Measurements from ENCODE around the gene NFKBIE.
"Not testable (repeated sequence)": the region's sequence is repeated elsewhere in the genome, so short reads cannot be mapped to it uniquely, and the experiment has no call there.

NFKBIE gene

DNA sequence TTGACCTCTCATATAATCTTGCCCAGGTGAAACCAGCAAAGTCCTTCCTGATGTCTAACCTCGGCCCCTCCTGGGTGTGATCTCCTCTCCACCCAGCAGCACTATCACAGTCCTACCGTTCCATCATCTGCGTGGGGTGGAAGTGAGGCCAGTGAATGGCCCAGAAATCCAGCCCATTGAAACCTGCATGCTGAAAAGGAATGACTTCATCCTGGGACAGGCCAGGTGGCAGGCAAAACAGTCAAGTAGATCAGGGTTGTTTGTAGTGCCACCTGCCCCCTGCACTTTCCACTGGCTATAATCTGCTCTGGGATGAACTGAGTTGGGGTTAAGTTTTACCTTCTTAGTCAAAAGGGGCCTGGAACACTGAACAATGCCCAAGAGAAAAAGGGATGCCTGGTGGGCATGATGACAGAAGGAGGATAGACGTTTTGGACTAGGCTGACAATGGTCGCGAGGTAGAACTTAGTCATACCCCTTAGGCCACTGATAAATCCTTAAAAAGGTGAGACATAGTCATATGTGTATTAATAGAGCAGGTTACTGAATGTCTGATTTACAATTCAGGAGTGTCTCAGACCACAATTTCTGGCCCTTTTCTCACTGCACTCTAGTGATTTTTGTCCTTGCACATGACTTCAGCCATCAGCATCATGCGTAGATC, 26.5 kb downstream of the NFKBIE start:
- no peak for DNase-seq

DNA sequence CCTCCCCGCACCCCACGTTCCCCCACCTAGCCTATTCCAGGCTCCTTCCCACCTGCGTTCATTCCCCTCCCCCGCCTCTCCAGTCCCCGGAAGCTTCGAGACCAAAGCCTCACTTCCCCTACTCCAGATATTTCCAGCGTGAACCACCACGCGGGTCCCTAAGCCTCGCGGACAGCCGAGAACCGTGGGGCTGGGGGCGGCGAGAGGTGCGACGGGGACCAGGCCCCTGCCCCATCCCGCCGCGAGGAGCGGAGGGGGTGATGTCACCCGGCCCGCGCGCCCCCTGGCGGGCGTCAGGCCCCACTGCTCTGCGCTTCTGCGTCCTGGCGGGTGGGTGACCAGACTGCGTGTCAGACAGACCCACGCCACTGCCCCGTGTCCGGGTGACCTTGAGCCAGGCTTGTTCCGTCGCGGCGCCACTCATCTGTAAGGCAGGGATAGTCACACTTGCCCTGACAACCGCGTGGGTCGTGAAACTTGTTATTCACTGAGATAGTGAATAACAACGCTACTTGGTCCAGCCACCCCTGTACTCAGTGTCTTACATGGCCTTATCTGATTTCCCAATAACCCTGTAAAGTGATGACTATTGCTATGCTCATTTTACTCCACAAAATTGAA, 27.4 kb downstream of the NFKBIE start:
- peak; percentile 83 for DNase-seq

DNA sequence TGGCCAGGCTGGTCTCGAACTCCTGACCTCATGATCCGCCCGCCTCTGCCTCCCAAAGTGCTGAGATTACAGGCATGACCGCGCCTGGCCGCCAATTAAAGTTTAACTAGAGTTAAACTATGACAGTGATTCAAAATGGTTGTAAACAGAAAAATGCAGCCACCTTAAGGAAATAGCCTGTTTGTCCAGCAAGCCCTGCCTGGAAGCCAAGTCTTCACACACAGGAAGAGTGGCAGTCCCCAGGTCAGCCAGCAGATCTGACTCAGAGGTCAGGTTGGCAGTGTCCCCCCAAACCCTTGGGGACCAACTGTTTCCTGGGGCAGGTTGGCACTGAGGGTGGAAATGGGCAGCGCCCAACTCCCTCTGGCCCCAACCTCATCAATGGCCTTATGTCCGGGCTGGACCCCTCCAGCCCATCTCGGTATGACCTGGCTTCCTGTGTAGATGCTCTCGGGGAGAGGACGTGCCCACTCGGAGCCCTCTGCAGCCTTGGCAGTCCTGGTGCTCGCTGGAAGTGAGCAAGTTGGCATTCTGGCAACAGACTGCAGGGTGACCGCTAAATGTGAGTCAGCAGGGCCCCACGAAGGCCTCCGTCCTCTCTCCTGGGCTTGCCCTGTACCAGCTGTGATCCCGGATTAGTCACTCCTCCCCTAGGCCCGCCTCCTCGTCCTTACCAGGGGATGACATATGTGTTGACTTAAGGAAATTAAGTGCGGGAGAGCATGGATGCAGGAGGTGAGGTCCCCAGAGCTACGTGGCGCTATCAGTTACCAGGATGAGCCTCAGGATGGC, 28.1 kb downstream of the NFKBIE start:
- DNase-seq = peak; percentile 97

DNA sequence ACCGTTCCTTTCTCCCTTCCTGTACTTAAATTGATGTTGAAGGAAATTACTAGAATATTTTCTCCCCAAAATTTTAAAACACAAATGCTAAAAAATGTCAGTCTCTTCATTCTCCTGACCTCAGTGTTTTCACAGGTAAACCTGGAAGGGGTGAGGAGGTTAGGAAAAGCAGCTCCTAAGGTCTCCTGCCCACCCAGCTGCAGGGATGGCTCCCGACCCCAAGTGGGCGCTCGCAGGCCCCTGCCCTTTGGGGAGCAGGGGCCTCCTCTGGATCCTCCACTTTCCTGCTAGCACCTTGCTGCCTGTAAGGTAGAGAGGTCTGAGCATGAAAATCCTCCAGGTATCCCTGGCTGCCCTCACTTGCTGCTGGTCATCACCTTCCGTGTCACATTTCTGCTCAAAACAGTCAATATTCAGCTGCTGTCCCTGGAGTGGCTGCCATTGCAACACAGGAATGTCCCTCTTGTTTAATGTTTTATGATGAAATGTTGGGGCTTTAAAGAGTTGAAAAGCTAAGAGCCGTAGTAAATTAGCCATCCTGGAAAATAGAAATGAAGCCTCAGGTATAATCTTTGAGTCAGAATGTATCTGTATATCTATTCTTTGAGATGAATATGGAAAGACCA, 29.3 kb downstream of the NFKBIE start:
- DNase-seq = no peak

DNA sequence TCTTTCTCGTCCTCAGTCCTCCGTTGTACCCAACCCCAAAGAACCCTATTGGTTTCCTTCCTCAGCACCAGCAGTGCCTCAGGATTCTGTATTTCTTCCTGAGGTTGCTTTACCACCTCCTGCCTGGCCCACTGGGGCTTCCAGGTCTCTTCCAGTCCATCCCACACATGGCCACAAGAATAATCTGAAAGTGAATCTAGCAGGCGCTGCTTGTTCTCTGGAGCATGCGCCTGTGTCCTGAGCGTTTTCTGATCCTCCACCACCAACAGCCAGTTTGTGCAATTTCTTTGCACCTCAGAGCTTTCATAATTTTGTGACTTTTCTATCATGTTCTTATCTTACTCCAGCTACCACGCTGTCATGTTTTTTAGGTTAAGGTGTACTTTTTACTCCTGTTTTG, 30.1 kb downstream of the NFKBIE start:
- DNase-seq = no peak

DNA sequence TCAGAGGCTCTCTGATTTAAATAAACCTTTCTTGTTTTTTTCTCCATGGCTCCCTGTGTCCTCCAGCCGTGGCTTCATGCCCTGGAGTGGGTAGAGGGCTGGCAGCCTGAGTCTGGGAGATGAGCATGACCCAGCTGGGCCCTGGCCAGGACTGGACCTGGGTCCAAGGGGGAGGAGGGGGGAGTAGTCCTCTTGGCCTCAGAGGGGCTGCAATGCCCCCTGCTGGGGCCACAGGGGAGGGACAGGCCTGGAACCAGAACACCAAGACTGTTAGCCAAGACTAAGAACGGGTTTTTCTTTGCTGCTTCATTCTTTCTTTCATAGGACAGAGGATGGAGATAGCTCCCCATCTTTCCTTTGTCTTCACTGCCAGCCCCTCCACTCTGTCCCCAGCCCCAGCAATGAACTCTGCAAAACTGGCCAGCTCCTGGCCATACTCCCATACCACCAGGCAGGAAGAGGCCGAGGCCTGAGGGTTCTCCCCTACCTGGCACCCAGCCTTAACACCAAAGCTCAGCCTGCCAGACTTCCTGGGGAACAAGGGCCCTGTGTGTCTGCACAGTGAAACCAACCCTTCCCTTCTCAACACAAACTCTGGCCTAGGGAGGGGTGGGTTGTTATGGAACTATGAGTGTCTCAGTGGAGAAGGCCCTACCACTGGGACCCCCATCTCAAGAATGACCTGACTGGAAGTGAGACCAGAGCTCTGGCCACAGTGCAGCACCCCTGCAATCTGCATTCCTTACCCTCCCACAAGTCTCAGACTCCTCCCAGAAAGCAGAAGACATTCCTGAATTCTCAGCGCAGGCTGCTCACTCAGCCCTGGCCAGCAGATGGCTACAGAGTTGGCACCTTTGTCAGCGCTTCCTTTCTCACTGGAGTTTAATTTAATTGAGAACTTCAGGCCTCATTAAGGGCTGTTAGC, 31.0 kb downstream of the NFKBIE start:
- DNase-seq = peak; percentile 46

DNA sequence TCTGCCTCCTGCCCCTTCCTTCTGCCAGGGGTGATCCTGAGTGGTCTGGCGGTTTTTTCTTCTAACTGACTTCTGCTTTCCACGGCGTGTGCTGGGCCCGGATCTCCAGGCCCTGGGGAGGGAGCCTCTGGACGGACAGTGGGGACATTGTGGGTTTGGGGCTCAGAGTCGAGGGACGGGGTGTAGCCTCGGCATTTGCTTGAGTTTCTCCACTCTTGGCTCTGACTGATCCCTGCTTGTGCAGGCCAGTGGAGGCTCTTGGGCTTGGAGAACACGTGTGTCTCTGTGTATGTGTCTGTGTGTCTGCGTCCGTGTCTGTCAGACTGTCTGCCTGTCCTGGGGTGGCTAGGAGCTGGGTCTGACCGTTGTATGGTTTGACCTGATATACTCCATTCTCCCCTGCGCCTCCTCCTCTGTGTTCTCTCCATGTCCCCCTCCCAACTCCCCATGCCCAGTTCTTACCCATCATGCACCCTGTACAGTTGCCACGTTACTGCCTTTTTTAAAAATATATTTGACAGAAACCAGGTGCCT, 31.7 kb downstream of the NFKBIE start:
- DNase-seq = no peak

DNA sequence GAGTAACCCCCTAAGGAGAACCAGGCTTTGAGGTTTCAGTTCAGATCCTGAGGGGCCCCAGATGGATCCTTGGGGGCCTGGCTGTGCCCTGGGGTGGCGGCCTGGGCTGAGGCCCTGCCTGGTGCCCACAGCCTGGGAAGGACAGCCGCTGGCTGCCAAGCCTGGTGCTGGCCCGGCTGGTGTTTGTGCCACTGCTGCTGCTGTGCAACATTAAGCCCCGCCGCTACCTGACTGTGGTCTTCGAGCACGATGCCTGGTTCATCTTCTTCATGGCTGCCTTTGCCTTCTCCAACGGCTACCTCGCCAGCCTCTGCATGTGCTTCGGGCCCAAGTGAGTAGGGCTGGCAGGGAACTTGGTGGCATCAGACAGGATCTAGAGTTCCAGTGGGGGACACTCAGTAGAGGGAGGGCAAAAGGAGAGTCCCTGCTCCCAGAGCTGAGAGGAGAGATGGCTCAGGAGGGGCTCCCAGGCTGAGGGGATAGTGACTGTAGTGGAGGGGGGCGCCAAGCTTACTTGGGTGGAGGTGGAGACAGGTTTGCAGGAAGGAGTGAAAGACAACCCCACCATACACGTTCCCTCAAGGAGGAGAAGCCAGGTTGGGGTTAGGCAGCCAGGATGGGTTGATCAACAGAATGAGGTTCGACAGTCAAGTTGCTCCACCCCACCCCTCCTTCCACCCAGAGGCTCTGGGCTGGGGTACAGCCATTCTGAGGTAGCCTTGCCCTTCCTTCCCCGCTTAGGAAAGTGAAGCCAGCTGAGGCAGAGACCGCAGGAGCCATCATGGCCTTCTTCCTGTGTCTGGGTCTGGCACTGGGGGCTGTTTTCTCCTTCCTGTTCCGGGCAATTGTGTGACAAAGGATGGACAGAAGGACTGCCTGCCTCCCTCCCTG, 32.4 kb downstream of the NFKBIE start:
- DNase-seq = no peak

DNA sequence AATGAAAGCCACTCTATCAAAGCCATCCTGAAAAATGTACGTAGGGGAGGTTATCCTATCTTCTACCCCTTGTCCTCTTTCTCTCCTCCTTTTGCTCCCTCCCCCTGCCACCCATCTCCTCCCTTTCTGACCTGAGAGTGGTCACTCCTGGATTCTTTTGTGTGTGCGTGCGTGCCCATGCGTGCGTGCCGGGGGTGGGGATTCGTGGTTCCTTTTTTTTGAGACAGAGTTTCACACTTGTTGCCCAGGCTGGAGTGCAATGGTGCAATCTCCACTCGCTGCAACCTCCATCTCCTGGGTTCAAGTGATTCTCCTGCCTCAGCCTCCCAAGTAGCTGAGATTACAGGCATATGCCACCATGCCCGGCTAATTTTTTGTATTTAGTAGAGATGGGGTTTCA, 33.9 kb downstream of the NFKBIE start:
- not testable (repeated sequence) for DNase-seq

DNA sequence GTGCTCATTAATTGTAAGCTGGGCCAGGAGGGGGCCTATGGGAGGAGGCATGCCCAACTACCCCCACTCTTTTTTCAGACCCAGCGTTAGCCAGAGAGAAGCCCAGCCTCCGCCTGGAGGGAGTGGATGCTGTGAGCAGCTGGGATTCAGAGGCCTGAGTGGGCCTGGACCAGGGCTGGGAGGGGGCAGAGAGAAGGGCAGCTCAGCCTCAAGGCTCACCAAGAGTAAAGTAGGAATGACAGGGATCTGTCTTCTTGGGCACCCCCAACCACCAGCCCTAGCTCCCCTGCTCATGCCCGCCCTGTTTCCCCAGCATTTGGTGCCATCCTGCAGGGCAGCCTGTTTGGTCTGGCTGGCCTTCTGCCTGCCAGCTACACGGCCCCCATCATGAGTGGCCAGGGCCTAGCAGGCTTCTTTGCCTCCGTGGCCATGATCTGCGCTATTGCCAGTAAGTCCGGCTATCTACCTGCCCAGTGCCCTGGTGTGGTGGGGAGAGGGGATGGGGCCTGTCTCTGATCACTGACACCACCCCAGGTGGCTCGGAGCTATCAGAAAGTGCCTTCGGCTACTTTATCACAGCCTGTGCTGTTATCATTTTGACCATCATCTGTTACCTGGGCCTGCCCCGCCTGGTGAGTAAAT, 35.2 kb downstream of the NFKBIE start:
- DNase-seq = no peak

DNA sequence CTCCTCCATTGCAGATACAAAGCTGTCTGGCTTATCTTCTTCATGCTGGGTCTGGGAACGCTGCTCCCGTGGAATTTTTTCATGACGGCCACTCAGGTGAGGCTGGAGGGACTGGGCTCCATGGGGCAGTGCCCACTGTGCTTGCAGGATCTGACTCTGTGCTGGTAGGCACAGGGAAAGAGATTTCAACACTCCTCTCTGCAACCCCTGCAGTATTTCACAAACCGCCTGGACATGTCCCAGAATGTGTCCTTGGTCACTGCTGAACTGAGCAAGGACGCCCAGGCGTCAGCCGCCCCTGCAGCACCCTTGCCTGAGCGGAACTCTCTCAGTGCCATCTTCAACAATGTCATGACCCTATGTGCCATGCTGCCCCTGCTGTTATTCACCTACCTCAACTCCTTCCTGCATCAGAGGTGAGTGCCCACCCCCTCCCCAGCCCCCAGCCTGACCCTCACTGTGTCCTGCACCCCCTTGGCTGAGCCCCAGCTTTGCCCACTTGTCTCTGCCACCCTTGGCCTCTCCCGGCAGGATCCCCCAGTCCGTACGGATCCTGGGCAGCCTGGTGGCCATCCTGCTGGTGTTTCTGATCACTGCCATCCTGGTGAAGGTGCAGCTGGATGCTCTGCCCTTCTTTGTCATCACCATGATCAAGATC, 35.8 kb downstream of the NFKBIE start:
- DNase-seq = no peak

DNA sequence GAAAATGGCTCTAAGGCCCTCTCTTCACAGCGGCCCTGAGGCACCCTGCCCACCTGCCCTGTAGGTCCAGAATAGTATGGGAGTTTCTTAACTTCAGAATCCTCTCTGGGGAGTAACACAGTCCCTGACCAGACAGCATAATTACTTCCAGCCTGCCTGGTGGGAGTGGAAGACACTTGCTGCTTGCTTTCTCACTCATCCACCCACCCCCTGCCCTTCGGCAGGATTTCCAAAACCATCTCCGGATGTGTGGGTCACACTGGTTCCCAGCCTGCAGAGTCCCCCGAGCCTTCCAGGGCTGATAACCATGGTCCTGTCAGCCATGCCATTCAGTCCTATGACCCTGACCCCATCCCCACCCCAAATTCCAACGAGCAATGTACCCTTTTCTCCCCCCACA, 36.5 kb downstream of the NFKBIE start:
- DNase-seq = no peak

DNA sequence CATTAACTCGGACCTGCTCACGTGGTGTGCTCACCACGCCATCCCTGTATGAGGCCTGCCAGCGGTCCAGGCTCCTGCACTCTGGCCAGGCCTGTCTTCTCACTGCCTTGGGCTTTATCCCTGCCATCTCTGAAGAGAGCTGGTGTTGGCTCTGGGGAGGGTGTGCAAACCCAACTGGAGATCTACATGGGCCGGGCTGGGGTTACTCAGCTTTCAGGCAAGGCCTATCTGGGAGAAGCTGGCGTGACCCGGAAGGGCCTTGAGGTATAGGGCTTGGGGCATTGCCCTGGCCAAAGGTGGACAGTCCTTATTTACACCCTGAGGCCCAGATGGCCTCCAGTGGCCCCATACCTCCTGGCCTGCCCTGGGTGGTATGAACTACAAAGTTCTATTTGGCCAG, 36.9 kb downstream of the NFKBIE start:
- DNase-seq = no peak

DNA sequence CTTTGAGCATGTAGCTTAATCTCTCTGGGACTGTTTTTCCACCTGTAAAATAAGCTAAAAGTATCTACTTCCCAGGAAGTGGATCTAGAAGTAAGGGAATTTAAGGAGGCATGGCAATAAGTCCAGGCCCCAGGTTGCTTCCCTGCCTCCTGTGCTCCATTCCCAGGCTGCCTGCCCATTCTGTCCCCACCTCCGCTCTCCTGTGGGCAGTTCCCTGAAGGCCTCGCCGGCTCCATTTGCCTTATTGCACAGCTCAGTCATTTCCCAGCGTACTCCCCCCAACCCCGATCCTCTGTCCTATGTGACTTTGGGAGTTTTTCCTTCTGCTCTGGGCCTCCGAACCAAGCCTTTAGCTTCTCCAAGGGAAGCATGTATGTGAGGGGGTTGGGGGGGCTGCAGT, 37.3 kb downstream of the NFKBIE start:
- no peak for DNase-seq

DNA sequence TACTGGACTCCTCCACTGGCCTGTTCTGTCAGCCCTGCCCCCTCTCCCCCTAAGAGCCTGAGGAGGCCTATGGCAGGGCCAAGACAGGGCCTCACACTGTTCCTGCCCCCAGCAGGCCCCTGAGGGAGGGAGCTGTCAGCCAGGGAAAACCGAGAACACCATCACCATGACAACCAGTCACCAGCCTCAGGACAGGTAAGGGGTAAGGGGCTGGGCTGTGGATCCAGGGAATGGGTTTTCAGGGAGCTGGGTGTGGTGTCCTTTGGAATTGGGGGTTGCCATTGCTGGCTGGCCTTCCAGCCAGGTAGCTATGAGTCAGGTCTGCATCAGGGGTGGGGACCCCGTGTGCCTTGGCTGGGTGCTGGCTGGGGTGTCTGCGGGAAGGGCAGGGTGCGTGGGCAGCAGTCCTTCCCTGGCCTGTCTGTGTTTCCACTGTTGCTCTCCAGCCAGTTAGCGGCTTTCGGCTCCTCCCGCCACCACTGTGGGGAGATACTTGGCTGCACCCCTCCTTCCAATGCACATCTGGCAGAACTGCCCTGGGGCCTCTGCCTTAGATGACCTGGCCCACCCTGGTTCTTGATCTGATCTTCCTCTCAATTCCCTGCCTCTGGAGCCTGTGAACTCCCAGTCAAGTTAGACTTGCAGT, 38.1 kb downstream of the NFKBIE start:
- DNase-seq = no peak

DNA sequence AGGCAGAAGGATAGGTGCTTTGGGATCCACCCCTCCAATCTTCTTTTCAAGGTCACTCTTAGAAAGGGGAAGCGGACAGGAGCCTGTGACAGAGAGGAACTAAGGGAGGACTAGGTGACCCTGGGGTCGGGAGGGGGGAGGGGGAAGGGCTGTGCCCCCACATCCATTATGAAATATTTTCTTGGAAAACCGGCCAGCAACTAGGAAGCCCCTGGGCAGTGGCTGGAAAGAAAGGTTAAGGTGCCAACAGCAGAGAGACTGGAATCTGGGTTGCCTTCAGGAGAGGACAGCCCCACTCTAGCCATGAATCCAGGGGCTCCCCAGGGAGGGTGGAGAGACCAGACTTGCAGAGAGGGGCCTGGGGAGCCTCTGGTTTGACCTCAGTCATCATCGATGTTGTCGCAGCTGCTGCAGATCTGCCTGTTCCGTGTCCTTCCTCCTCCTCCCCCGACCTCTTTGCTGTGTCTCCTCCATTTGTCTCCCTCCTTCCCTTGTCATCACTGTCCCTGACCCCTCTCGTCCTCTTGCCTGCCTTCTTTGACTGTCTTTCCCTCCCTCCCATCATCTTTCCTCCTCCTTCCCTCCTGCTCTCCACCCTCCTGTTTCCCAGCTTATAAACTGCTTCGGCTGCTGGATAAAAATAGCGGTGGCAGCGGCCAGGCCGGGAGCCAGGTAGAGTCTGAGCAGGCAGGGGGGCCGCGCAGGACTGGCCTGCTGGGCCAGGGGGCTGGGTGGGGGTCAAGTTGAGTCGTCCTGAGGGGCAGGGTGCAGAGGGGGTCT, 38.8 kb downstream of the NFKBIE start:
- DNase-seq = no peak

DNA sequence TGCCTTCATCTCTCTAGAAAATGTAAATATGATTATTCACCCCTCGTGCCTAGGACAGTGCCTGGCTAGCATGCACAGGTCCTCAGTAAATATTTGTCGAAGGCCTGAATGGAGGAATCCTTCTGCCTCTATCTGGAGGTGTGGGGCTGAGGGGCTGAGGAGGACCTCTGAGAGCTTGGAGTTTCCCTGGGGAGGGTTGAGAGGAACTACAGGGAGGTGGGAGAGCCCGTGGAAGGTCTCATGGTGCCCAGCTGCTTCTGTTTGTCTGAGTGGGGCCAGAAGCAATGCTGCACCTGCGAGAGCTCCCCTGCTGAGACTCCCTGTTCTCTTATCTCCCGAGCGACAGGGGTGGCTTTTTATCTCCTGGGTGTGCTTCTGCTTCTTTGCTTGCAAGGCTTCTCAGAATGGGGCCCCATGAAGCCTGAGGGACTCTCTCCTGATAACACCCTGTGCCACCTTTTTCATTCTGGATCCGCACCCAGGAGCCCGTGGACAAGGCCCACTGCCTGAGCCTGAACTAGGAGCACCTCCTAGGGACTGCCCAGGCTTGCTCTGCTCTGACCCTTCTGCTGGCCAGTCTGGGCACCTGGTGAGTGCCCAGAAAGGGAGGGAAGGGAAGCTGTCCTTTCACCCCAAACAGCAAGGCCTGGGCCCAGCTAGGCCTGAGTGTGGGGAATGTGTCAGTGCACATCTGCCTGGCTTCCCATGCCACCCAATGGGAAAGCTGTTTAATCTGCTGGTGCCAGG, 39.6 kb downstream of the NFKBIE start:
- DNase-seq = no peak

DNA sequence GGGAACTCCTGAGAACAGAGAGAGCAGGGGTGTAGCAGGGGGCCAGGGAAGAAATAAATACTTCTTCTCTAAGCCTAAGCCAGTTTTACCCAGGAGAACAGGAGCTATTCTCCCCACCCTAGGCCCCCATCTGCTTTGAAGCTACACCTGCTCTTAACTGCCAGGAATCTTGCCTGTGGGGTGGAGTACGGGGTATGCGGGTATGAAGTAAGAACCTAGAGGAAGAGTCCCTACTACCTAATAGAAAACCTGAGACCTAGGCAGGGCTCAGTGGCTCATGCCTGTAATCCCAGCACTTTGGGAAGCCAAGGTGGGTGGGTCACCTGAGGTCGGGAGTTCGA, 40.4 kb downstream of the NFKBIE start:
- DNase-seq = no peak
